HS-27A (cell line): Measurements from ENCODE around the gene TYR.
"Not testable (repeated sequence)": the region's sequence is repeated elsewhere in the genome, so short reads cannot be mapped to it uniquely, and the experiment has no call there.

Experiments
- DNase-seq: peaks from one replicate; pipeline ENCODE4 v3.0.0-alpha.2; 2012; ENCODE audit warnings: low read depth, missing footprints

TYR gene

DNA sequence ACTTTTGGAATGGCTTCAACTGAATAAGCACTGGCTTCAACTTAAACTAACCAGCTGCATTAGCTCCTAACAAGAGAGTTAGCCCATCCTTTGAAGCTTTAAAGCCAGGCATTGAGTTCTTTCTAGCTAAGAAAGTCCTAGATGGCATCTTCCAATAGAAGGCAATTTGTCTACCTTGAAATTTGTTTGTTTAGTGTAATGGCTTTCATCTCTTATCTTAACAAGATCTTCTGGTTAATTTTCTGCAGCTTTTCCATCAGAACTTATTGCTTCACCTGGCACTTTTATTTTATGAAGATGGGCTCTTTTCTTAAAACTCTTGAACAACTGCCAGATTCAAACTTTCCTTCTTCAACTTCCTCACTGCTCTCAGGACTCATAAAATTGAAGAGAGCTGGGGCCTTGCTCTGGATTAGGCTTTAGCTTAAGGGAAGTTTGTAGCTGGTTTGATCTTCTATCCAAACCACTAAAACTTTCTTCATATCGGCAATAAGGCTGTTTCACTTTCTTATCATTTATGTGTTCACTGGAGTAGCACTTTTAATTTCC is 94.9 kb downstream of the TYR start:
- not testable (repeated sequence) for DNase-seq

DNA sequence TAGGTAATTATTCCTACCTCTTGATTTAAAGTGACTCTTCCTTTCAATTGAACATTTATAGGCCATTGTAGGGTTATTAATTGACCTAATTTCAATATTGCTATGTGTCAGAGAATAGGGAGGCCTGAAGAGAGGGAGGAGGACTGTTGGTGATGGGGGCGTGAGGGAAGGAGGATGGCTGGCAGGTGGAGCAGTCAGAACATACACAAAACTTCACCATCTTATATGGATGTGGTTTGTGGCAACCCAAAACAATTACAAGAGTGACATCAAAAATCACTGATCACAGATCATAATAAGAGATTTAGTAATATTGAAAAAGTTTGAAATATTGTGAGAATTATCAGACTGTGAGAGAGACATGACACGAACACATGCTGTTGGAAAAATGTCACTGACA is 95.5 kb downstream of the TYR start:
- not testable (repeated sequence) for DNase-seq

GRCh38 chr11:89275966-89276365 is 98.3 kb downstream of the TYR start:
- DNase-seq = no peak

GRCh38 chr11:89279176-89279575 is 101.5 kb downstream of the TYR start:
- DNase-seq = no peak

DNA sequence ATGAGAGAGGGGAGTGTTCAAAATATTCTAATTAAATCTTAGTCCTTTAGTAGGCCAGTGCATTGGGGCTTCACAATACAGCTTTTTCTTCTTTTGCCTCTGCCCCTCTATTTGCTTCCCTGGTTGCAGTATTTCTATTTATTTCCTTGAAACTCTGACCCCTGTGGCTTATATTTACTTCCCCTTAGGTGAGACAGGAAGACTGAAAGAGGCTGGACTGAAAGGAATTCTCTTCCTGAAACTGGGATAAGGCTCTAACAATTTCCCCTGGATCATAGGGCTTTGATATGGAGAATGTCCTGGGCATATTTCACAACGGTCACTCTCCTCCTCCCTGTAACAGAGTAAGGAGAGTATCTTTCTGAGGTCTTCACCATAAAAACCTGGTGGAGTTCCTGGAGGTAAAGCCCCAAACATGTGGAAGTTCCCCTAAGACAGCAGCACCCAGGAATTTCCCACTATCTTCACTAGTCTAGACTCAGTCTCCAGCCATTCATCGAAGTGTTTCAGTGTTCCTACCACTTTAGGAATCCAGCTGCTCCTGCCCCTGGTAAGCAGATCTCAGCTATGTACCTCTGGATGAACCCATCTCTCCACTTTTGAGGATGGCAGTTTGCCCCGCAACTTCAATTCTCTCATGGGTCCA is 103.5 kb downstream of the TYR start:
- DNase-seq = not testable (repeated sequence)

- DNase-seq = not testable (repeated sequence)
Measured at GRCh38 chr11:89286601-89287000, 108.9 kb downstream of the TYR start.

DNA sequence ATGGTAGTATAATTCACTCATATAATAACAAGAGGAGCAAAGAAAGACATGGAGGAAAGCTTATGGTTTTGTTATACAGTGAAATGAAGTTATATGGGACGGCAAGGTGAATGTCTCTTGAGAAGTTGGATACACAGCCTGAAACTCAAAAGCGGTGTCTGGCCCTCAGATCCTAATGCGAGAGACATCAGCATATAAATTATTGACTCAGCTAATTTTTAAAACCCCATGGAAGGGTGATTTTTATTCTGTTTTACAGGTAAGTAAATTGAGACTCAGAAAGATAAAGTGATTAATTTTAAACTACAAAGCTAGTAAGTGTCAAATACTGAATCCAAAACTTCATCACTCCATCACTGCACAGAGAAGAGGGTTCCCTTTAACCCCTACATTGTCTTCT is 110.3 kb downstream of the TYR start:
- not testable (repeated sequence) for DNase-seq

- DNase-seq = no peak
Measured at GRCh38 chr11:89293965-89294679, 116.4 kb downstream of the TYR start.

GRCh38 chr11:89295023-89295422 is 117.3 kb downstream of the TYR start:
- not testable (repeated sequence) for DNase-seq

- DNase-seq = not testable (repeated sequence)
Measured at GRCh38 chr11:89303029-89303428, 125.4 kb downstream of the TYR start.

DNA sequence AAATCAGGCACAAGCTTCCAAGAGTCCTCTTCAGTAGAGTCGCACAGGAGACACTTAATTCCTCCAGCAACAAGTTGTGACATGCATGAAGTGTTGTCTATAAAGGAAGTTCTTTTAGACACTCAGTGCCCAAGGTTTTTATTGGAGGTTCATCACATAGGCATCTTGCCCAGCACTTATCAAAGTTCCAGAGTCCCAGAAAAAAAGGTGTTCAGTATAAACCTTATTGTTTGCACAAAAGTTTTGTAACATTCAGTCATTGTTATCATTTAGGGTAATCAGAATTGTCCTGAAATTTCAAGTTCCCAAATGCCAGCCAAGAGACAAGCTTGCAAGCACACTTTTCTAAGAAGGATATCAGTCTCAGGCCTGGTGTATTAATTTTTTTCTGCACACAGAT is 130.6 kb downstream of the TYR start:
- not testable (repeated sequence) for DNase-seq

DNA sequence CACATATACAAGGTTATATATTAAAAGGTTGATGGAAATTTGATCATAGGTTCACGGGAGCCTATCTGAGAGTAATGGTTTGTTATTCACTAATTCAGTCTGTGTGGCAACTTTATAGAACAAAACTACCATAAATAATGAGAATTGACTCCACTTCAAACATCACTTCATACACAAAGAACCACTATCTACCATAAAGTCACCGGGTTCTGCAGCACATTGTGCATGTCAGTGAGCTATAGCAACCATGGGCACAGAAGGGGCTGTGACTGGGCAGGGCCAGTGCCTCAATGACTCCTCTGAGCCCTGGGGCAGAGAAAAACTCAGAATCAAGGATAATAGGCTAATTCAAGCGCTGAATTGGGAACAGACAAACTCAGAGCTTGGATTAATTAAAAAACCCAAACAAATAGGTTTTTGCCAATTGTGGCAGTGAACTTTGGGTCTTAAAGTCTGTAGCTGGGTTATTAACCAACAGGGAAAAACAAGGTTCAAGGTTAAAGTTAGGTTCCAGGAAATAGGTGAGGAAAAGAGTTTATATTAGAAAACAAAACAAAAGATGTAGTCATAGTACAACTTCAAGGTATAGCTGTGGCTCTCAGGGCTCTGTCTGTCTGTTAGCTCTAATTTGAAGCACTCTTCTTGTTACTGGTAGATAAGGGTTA is 131.8 kb downstream of the TYR start:
- not testable (repeated sequence) for DNase-seq

- not testable (repeated sequence) for DNase-seq
Measured at GRCh38 chr11:89310607-89311006, 132.9 kb downstream of the TYR start.

DNA sequence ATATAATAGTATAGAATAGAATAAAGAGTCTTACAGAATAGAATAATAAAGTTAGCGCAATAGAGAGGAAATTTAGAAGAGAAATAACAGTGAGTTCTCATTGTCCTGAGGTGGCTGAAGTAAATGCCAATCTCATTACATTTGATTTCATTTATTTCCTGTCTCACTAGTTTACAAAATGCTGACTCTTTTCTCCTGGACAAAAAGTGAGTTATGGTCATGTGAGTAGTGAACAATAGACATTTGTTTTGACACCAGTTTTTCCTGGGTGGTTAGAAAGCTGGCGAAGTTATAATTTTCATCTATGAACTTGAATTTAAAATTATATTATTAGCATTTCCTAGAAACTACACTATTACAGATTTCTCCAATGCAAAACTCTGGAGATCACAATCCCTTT is 143.7 kb downstream of the TYR start:
- no peak for DNase-seq

- no peak for DNase-seq
Measured at GRCh38 chr11:89327885-89328284, 150.2 kb downstream of the TYR start.

- DNase-seq = not testable (repeated sequence)
Measured at GRCh38 chr11:89331940-89332339, 154.3 kb downstream of the TYR start.

DNA sequence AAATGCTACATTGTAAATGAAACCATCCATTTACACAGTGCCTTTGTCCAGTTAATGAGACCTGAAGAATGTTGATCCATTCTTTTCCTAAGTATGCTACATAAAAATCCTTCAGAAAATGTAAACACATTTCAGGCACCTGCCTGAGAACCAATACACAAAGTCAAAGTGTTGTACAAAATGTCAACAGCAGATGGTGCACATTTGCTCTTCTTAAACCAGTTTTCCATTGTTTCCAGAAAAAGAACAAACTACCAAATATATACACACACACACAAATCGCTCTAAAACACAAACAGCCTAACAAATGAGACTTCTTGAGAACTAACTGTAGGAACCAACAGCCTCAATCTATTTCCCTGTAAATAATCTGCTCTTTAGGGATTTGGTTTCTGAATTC is 156.0 kb downstream of the TYR start:
- DNase-seq = not testable (repeated sequence)

DNA sequence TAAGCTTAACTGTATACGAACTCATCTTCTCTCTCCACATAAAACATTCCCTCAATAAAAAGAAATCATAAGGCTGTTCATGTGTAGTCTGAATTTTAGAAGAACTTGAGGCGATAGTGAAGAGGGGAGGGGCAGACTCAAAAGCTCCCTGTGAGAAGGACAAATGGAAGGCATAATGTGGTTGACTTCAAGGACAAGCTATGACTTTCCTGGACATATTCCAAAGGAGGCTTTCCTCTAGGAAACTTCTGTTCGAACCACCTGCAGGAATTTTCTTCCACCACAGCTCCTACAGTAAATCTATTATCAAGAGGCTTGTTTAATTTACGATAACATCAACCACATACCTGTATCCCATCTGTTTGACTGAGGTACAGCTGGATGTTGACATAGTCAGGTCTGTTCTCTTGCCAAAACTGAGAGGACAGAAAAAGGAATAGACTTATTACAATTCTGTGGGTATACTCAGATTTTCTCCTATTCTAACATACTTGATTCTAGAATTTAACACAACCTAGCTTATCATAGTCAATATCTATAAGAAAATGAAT is 159.5 kb downstream of the TYR start:
- DNase-seq = not testable (repeated sequence)

DNA sequence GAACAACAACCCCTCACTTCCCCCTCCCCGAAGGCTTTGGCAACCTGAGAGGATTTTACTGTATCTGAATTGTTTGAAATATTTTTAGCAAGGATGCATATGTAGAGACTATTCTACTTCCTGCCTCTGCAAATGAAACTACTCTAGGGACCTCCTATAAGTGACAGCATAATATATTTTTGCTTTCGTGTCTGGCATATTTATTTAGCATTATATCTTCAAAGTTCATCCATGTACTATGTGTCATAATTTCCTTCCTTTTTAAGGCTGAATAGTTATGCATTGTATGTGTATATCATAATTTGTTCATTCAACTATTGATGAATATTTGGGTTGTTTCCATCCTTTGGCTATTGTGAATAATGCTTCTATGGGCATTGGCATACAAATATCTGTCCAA is 160.4 kb downstream of the TYR start:
- DNase-seq = not testable (repeated sequence)

- DNase-seq = not testable (repeated sequence)
Measured at GRCh38 chr11:89340450-89340849, 162.8 kb downstream of the TYR start.

DNA sequence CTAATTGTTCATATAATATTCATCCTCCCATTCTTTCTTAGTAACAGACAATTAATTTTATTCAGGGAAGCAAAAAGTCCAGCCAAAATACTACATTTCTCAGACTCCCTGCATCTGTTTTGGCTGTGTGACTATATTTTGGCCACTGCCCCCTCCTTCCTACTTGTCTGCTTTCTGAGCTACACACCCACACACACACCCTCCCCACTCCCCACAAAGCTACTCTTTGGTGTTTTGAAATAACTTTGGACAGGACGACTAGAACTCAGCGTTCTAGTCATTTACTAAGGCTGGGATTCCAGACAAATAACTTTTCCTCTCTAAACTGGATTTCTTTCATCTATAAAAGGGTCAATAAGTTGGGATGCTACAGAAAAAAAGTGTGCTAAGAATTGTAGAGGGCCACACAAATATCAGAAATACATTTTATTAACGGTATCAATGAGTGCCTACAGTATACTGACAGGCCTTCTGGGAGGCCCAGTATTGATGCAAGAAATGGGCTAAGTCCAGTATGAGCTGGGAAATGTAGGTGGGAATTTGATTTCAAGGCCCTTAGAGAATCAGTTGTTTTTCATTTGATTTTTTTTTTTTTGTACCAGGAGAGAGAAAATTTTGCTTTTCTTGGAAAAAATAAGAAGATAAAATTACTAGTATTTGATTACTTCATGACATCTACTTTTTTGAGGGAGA is 165.4 kb downstream of the TYR start:
- not testable (repeated sequence) for DNase-seq
